CD14-positive monocyte (primary cell): ENCODE results near the gene ISM2. TPM values are rescaled to one million over a fixed set of nuclear protein-coding genes. Genes with fewer than 3 reads are reported as not detected.

ENCODE experiments used
- DNase-seq, 3 donors: peaks; one replicate each; pipeline ENCODE4 v3.0.0-alpha.2; 2011 to 2022
- H2AFZ ChIP-seq: 2 replicates; pipeline ENCODE4 v1.6.0; 2012; ENCODE audit warnings: mild to moderate bottlenecking, low read depth, low read length, inconsistent platforms; ENCODE audit not compliant: insufficient read depth, poor library complexity, severe bottlenecking
- H3K27ac ChIP-seq, 2 donors: 1 replicate in 1 of 2; 2 replicates in 1 of 2; pipeline ENCODE4 v1.5.1; 2012 to 2013; ENCODE audit warnings: low read length in 2 of 2, control low read depth in 1 of 2, inconsistent platforms in 1 of 2, low read depth in 1 of 2, mild to moderate bottlenecking in 1 of 2
- H3K27me3 ChIP-seq, 2 donors: one replicate each; pipeline versions ENCODE4 v1.6.0 to v1.6.1; 2011 to 2013; ENCODE audit warnings: low read length in 2 of 2; ENCODE audit not compliant: control insufficient read depth in 2 of 2, insufficient read depth in 2 of 2
- H3K36me3 ChIP-seq, 2 donors: replicated peaks in 1 of 2; 1 replicate in 1 of 2; 2 replicates in 1 of 2; pipeline versions ENCODE4 v1.5.1 to v1.6.1; 2012 to 2013; ENCODE audit warnings: low read length in 2 of 2, control low read depth in 1 of 2, inconsistent platforms in 1 of 2, mild to moderate bottlenecking in 1 of 2; ENCODE audit not compliant: insufficient read depth in 2 of 2, control insufficient read depth in 1 of 2
- H3K4me1 ChIP-seq, 2 donors: 1 replicate in 1 of 2; 2 replicates in 1 of 2; pipeline versions ENCODE4 v1.5.1 to v1.6.1; 2012 to 2013; ENCODE audit warnings: low read length in 2 of 2, control low read depth in 1 of 2, inconsistent platforms in 1 of 2, mild to moderate bottlenecking in 1 of 2, moderate library complexity in 1 of 2; ENCODE audit not compliant: insufficient read depth in 2 of 2, control insufficient read depth in 1 of 2
- H3K4me2 ChIP-seq: replicated peaks from 2 replicates; pipeline ENCODE3; 2012; ENCODE audit warnings: low read length, moderate library complexity, mild to moderate bottlenecking; ENCODE audit not compliant: poor library complexity, severe bottlenecking; ENCODE audit errors: extremely low read depth
- H3K4me3 ChIP-seq, 3 experiments: fragments of 200-600 bp in 1 of 3; sonication (generic) in 1 of 3; replicated peaks in 1 of 3; 1 replicate in 2 of 3; 2 replicates in 1 of 3; pipeline ENCODE4 v1.5.1; 2011 to 2013; ENCODE audit warnings: low read length in 3 of 3, mild to moderate bottlenecking in 3 of 3, control low read depth in 2 of 3, low read depth in 2 of 3, inconsistent platforms in 1 of 3, moderate library complexity in 1 of 3
- H3K79me2 ChIP-seq: 2 replicates; pipeline ENCODE4 v1.6.0; 2012; ENCODE audit warnings: mild to moderate bottlenecking, control low read depth, inconsistent platforms, low read length, moderate library complexity; ENCODE audit not compliant: insufficient read depth
- H3K9ac ChIP-seq: 2 replicates; pipeline ENCODE4 v1.6.0; 2017; ENCODE audit warnings: low read length, mild to moderate bottlenecking; ENCODE audit not compliant: insufficient read depth, poor library complexity, severe bottlenecking
- H3K9me3 ChIP-seq, 2 donors: replicated peaks in 1 of 2; 1 replicate in 1 of 2; 2 replicates in 1 of 2; pipeline versions ENCODE4 v1.5.1 to v1.6.1; 2012 to 2013; ENCODE audit warnings: low read length in 2 of 2, control low read depth in 1 of 2; ENCODE audit not compliant: control insufficient read depth in 1 of 2, insufficient read depth in 1 of 2
- H4K20me1 ChIP-seq: 2 replicates; pipeline ENCODE4 v1.6.0; 2012; ENCODE audit warnings: mild to moderate bottlenecking, low read length, control low read depth, moderate library complexity; ENCODE audit not compliant: insufficient read depth
- H3K27ac Mint-ChIP-seq, 7 donors: one replicate each; pipeline ENCODE4 v1.8.0; 2020; ENCODE audit warnings: mild to moderate bottlenecking in 7 of 7, mixed read lengths in 7 of 7, moderate library complexity in 6 of 7, inconsistent platforms in 2 of 7
- H3K27me3 Mint-ChIP-seq, 3 donors: one replicate each; pipeline ENCODE4 v1.8.0; 2021 to 2022; ENCODE audit warnings: low read depth in 3 of 3, mild to moderate bottlenecking in 3 of 3, mixed read lengths in 3 of 3, moderate library complexity in 3 of 3, inconsistent platforms in 1 of 3
- H3K36me3 Mint-ChIP-seq, 2 donors: one replicate each; pipeline ENCODE4 v1.8.0; 2020; ENCODE audit warnings: mixed read lengths in 2 of 2, inconsistent platforms in 1 of 2, mild to moderate bottlenecking in 1 of 2
- H3K4me1 Mint-ChIP-seq: one replicate; pipeline ENCODE4 v1.8.0; 2020; ENCODE audit warnings: mild to moderate bottlenecking, mixed read lengths
- H3K4me3 Mint-ChIP-seq, 2 donors: one replicate each; pipeline ENCODE4 v1.8.0; 2020; ENCODE audit warnings: mild to moderate bottlenecking in 2 of 2, mixed read lengths in 2 of 2, moderate library complexity in 1 of 2
- H3K9me3 Mint-ChIP-seq, 7 donors: one replicate each; pipeline ENCODE4 v1.8.0; 2020 to 2022; ENCODE audit warnings: mixed read lengths in 7 of 7, mild to moderate bottlenecking in 6 of 7, moderate library complexity in 6 of 7, inconsistent platforms in 2 of 7
- CTCF ChIP-seq: fragments of 200-600 bp; IDR thresholded peaks from one replicate; pipeline ENCODE4 v1.8.0; 2022; ENCODE audit warnings: antibody characterized with exemption, mild to moderate bottlenecking
- WGBS: methylation state at CpG from one replicate; pipeline ENCODE4 v1.1.5; 2013; ENCODE audit warnings: missing lambda C conversion rate; ENCODE audit not compliant: insufficient coverage; 5-methylcytosine and 5-hydroxymethylcytosine counted together
- intact Hi-C, 2 donors: fragments of 100-400 bp; cut with micrococcal nuclease; formaldehyde crosslinking; loops; one replicate each; pipeline versions ENCODE4 v1.15.0 to v1.15.1; 2023
- polyA plus RNA-seq, 3 donors: library from polyadenylated mRNA; depleted of rRNA in 1 of 3; unstranded in 2 of 3; stranded (reverse) in 1 of 3; fragments of 300-500 nt in 2 of 3; fragments of >200 nt in 1 of 3; fragmentation: Illumina TruSeq in 2 of 3; gene quantifications; 1 replicate in 2 of 3; 2 replicates in 1 of 3; pipeline ENCODE4 v1.2.3, GENCODE V29; 2012 to 2021

ISM2 gene
- polyA plus RNA-seq, 3 donors = not detected

- H3K79me2 ChIP-seq = no peaks in the 10 kb centered on the region
- no peak overlapping the region for H3K4me2 ChIP-seq
- Mint-ChIP-seq H3K27me3 (no peaks in the 10 kb centered on the region), H3K27ac (no peak overlapping the region), H3K9me3 (no peaks in the 10 kb centered on the region), H3K36me3 (peaks cover 72 to 83% of the 10 kb centered on the region in 2 donors), H3K4me3 (no peak overlapping the region), H3K4me1 (no peaks in the 10 kb centered on the region)
- H3K36me3 ChIP-seq = peaks cover 54 to 95% of the 10 kb centered on the region in 2 donors
- no peak overlapping the region for H2AFZ ChIP-seq
- no peak for DNase-seq
- no peaks in the 10 kb centered on the region for H4K20me1 ChIP-seq
- no peaks in the 10 kb centered on the region for H3K4me1 ChIP-seq
- no peak overlapping the region for H3K4me3 ChIP-seq
- intact Hi-C loops = no loop called here
- H3K9ac ChIP-seq = no peak overlapping the region
- H3K27ac ChIP-seq = no peak overlapping the region
- H3K27me3 ChIP-seq = no peaks in the 10 kb centered on the region
- TF ChIP-seq CTCF = no peak
- H3K9me3 ChIP-seq = no peaks in the 10 kb centered on the region
- WGBS = no CpG with 5 or more reads among the region's 2 CpGs
Observed at GRCh38 chr14:77442196-77442595, 56.4 kb downstream of the ISM2 start.

GRCh38 chr14:77439861-77440260 lies 58.8 kb downstream of the ISM2 start:
- Histone ChIP-seq H3K9me3 (no peaks in the 10 kb centered on the region), H3K79me2 (no peaks in the 10 kb centered on the region), H4K20me1 (no peaks in the 10 kb centered on the region), H2AFZ (no peak overlapping the region), H3K36me3 (peaks cover 61 to 97% of the 10 kb centered on the region in 2 donors), H3K9ac (no peak overlapping the region), H3K4me3 (no peak overlapping the region), H3K27ac (no peak overlapping the region), H3K27me3 (no peaks in the 10 kb centered on the region), H3K4me1 (no peaks in the 10 kb centered on the region), H3K4me2 (no peak overlapping the region)
- Mint-ChIP-seq H3K4me1 (no peaks in the 10 kb centered on the region), H3K27ac (no peak overlapping the region), H3K4me3 (no peak overlapping the region), H3K36me3 (peaks cover 75 to 86% of the 10 kb centered on the region in 2 donors), H3K27me3 (no peaks in the 10 kb centered on the region), H3K9me3 (no peaks in the 10 kb centered on the region)
- intact Hi-C loops = no loop called here
- WGBS = no CpG with 5 or more reads among the region's 4 CpGs
- no peak for TF ChIP-seq CTCF
- DNase-seq = no peak
